ENCODE measurements around the gene RAB5B. TPM values are rescaled to one million over a fixed set of nuclear protein-coding genes. Genes with fewer than 3 reads are reported as not detected.
A peak's percentile ranks its signal among the peaks of the same experiment; 100 is the strongest.

Gene RAB5B, protein sequence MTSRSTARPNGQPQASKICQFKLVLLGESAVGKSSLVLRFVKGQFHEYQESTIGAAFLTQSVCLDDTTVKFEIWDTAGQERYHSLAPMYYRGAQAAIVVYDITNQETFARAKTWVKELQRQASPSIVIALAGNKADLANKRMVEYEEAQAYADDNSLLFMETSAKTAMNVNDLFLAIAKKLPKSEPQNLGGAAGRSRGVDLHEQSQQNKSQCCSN
- polyA plus RNA-seq (ENCODE audit: insufficient read depth in 1 of 5, insufficient read length in 5 of 5, low replicate concordance in 1 of 5) = 100 to 1,000 TPM; 131 to 157 (median 146) TPM
- long read RNA-seq, donor 1, full-length matches to known transcripts = 48 of 155 reads
- long read RNA-seq, donor 1, partial matches to known transcripts = 107 of 155 reads
- long read RNA-seq, donor 1, other reads (novel, unspliced or antisense) = 0 of 155 reads
- long read RNA-seq, donor 2, full-length matches to known transcripts = 45 of 92 reads
- long read RNA-seq, donor 2, partial matches to known transcripts = 47 of 92 reads
- long read RNA-seq, donor 2, other reads (novel, unspliced or antisense) = 0 of 92 reads
- long read RNA-seq, donor 3, full-length matches to known transcripts = 19 of 67 reads
- long read RNA-seq, donor 3, partial matches to known transcripts = 48 of 67 reads
- long read RNA-seq, donor 3, other reads (novel, unspliced or antisense) = 0 of 67 reads
- long read RNA-seq, donor 4, full-length matches to known transcripts = 28 of 86 reads
- long read RNA-seq, donor 4, partial matches to known transcripts = 58 of 86 reads
- long read RNA-seq, donor 4, other reads (novel, unspliced or antisense) = 0 of 86 reads
- long read RNA-seq, donor 5, full-length matches to known transcripts = 48 of 340 reads
- long read RNA-seq, donor 5, partial matches to known transcripts = 292 of 340 reads
- long read RNA-seq, donor 5, other reads (novel, unspliced or antisense) = 0 of 340 reads
- long read RNA-seq, donor 6, full-length matches to known transcripts = 46 of 119 reads
- long read RNA-seq, donor 6, partial matches to known transcripts = 73 of 119 reads
- long read RNA-seq, donor 6, other reads (novel, unspliced or antisense) = 0 of 119 reads
- long read RNA-seq, donor 7, full-length matches to known transcripts = 42 of 93 reads
- long read RNA-seq, donor 7, partial matches to known transcripts = 51 of 93 reads
- long read RNA-seq, donor 7, other reads (novel, unspliced or antisense) = 0 of 93 reads
- long read RNA-seq, donor 8, full-length matches to known transcripts = 18 of 45 reads
- long read RNA-seq, donor 8, partial matches to known transcripts = 27 of 45 reads
- long read RNA-seq, donor 8, other reads (novel, unspliced or antisense) = 0 of 45 reads

DNA sequence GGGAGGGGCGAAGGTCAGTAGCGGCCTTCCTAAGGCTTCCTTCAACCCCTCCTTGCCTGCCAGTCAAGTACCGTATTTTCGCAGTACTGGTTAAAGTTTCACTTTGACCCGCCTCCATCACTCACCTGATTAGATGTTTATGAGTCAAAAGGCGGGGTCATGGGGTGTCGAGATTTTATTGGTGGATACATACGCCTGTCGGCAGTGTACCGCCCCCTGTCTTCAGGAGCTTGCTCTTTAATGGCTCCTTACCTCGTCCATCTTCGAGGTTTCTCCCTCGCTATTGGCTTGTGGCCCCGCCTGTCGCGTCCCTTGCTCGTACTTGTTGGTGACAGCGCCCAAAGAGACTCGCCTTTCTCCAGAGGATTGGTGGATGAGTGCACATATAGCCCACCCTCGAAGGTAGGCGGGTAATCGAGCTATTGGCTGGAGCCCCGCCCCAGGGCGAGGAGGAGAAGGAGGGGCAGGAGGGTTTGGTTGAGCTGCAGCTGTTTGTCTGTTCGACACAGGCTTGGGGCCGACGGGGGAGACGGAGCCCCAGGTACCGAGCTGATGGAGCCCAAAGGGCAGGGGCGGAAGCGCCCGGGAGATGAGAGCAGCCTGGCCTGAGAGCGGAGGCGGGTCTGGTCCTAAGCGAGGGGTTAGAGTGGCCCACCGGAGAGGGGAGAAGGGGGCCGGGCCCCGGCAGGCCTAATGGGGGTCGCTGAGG is at the start of gene RAB5B:
Gene RAB5B (plus strand): TSS at position 480 of the 709 bp plus-strand sequence. CDS start 12,883 bp downstream, outside the sequence.
- peak; percentile 99 for DNase-seq

DNA sequence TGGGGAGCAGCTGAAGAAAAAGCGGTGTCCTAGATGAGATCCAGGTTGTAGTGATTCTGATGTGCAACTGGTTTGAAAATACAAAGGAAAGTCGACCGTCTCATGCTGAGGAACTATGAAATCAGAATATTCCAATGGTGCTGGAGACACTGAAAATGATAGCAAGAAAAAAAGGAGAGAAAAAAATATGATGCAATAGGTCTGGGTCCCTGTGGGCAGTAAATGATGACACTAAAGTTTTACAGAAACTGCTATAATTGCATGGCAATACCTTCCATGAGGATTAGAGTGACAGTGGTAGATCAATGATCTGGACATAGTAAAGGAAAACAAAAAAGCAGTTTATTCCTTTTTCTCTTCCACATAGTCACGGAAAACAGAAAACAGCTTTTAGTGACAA is 48.5 kb upstream of the RAB5B start:
- no peak for DNase-seq

DNA sequence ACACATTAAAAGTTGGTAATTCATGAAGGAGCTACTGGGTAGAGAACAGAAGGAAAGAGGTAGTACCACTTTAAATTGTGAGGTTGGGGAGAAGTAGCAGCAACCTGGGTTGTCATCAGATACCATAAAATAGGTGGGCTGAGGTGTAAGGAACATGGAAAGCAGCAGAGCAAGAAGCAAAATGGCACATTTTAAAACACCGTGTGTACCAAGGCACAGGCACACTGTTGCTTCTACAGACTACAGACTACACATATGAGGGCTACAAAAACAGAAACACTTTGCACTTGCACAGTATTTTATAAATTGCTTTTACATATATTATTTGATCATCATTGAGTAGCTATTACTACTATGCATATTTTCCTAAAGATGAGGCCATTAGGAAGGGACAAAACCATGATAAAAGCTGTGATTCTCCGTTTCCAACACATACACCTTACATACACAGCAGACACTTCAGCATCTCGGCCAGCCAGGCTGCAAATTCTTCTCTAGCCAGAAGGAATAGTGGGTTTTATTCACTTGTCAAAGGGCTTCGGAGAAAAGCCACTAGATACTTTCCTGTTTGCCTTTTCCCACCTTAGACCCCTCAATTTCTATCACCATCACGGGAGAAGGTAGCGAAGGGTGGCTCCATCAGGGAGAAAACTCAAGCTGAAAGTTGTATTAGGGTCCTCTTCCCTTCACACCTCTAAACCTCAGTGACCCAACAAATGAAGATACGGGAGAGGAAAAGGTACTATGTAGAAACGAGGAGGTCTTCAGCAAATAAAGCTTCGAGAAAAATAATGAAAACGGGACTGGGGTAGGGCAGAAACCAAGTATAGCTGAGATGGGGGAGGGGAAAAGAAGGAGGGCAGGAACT is 47.8 kb upstream of the RAB5B start:
- DNase-seq = no peak

GRCh38 chr12:55926738-55927587 is 46.9 kb upstream of the RAB5B start:
- peak; percentile 92 to 93 for DNase-seq

DNA sequence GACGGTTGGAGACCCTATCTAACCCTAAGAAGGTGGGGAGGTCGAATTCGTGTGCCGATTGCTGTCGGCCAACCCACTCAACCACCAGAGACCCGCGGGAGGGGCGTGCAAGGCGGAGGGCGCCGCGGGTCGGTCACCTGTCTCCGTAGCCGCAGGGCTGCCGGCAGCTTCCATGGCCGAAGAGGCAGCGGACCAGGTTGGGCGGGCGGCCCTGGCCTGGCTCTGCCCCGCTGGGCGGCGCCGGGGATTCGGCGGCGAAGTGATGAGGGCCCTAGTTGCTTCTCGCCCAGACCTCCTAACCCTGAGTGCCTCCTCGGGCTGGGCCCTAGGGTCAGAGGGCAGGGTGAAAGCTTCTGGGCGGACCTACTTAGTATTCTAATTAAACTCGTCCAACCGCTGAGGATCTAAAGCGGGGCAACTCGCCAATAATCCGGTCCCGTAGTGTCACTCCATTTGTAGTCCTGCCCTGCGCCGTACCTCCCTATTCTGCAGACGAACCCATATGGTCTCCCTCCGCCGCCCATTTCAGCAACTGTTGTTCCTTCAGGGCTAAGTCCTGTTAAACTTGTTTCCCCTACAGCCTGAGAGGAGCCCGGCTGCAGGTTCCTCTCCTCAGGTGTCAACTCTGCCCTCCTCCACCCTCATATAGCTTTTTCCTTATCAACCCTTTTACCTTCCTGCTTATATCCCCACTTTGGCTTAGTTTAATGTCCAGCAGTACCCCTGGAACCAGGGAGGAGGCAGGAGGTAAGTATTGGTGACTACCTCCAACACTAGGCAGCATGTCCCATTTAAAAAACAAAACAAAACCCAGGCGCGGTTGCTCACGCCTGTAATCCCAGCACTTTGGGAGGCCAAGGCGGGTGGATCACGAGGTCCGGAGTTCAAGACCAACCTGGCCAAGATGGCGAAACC is 46.0 kb upstream of the RAB5B start, which contains the start of gene PYM1:
Gene PYM1 (minus strand): TSS at position 307 of the 915 bp plus-strand sequence. CDS start 133 bp downstream, at position 174.
- DNase-seq = peak; percentile 64 to 67

GRCh38 chr12:55929306-55929791 is 44.5 kb upstream of the RAB5B start:
- DNase-seq = no peak

DNA sequence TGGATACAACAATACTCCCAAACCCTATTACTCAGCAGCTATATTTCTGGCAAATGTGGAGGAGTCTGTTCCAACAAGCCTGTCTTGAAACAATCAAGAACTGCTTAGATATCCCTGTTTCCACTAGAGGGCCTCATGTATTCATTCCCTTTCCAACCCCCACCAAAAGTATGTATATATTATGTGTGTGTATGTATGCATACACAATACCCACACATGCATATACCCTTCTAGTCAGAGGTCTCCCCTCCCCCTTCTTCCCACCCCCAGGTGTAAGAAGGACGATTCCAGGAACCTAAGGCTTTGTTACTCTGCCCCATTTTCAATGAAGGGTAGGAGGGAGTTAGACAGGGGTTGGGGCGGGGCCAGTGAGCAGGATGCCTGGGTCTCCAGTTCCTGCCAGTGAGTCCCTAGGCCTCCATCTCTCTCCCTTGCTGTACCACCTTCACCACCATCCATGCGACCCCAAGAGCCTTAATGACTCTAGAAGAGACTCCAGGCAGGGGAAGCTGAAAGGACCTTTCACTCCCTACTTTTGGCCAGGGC is 43.0 kb upstream of the RAB5B start, which contains the start of gene DGKA:
Gene DGKA (plus strand): TSS at position 392 of the 546 bp plus-strand sequence. CDS start 5,342 bp downstream, outside the sequence.
- DNase-seq = peak; percentile 47 to 62

GRCh38 chr12:55931317-55931779 is 42.5 kb upstream of the RAB5B start:
- no peak for DNase-seq

- DNase-seq = peak; percentile 63 to 69
Observed at GRCh38 chr12:55931780-55932550, 41.9 kb upstream of the RAB5B start.

DNA sequence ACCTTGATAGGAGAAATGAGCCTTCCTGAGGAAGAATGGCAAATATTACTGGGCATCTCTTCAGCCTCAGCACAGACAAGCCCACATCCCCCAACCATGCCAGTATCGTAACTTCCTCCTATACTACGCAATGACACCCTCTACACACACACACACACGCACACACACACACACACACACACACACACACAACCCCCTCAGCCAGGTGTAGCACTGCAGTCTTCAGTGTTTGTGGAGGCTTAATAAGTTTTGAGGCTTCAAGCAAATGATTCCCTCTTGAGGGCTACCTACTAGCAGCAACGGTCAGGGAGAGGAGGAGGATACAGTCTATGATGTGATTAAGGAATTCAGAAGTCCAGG is 41.3 kb upstream of the RAB5B start:
- DNase-seq = peak in 1 of 2 donors; percentile 24

DNA sequence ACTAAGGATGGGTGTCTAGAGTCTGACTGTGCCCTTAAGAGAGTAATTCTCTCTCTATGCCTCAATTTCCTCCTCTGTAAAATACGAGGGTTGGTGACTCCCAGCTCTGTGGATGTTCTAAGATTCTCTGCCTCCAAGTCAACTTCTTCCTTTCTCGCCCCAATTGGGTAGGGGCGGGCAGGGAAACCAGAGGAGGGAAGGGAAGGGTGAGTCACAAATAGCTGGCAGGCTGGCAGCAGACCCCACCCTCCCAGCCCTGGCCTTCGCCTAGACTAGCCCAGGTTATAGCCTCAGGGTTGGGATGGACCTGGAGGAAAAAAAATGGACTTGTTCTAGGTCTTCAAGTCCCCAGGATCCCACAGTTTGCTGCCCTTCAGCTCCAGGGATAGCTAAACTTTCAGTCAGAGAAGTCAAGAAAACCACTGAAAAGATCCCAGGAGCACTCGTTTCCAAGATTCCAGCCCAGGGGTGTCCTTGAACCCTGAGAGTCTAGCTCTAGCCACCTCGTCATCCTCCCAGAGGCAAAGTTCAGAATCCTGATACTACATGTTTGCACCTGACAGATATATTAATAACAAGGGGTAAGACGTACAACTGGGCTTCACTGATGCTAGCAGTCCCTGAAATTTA is 40.6 kb upstream of the RAB5B start:
- DNase-seq = no peak

GRCh38 chr12:55933799-55934742 is 39.8 kb upstream of the RAB5B start:
- DNase-seq = no peak

- no peak for DNase-seq
Observed at GRCh38 chr12:55934773-55935172, 39.1 kb upstream of the RAB5B start.

DNA sequence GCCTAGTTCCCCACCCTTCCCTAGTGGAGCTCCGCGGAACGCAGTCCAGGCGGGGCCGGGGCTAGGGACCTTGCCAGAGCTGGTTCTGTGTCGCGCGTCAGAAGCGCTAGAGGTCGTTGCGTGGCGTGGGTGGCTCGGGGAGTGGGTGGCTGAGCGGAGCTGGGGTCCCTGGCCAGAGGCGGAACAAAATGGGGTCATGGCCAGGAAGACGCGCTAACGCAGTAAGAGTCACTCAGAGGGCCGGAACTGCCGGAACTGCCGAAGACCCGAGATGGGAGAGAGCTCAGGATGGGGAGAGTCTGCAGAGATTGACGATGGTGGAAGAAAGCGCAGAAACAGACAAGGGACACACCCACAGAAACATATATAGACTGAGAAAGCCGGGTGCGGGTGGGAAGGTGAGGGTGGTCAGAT is 38.1 kb upstream of the RAB5B start:
- DNase-seq = peak in 1 of 2 donors; percentile 12
